GM21825 (cell line): ENCODE results near the gene METRNL.

Experiments
- ATAC-seq: cut with Tn5 transposase; IDR thresholded peaks from one replicate; pipeline ENCODE4 v1.9.1; 2021; ENCODE audit warnings: mild to moderate bottlenecking, moderate library complexity; ENCODE audit not compliant: unreplicated experiment

METRNL gene

DNA sequence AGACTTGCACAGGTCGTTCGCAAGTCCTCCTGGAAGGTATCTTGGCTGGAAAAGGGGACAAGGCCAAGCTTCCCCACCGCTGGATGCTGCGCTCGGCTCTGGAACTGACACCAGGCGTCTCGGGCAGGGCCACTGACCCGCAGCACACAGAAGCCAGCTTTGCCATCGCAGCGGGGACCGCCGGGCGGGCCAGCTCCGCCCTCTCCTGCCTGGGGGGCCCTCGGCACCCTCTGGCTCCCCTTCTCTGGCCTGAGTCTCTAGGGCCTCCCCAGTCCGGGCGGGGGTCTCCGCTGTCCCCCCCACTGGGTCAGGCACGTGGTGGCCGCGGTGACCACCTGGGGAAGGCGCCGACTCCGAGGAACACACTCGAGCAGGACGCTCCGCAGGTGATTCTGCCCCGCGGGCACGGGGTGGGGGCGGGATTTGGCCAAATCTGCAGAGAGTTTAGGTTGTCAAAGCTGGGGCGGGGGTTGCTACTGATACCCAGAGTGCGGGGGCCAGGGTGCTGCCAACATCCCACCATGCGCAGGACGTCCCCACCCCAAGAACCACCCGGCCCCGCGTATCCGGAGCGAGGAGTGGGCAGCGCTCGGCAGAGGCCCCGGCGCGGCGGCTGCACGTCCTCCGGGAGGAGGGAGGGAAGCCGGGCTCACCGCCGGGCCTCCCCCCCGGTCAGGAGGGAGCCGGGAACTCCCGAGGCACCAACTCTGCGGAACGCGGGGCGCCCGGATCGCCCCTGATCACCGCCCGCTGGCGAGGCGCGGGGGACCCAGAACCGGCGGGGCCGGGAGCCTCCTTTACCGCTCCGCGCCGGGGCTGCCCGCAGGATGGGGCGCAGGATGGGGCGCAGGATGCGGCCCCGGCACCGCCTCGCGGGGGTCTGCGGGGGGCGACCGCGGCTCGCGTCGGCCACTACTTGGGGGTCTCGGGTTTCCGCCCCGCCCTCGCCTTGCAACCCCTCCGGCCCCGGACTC lies 744 bp upstream of the METRNL start:
- no peak for ATAC-seq

DNA sequence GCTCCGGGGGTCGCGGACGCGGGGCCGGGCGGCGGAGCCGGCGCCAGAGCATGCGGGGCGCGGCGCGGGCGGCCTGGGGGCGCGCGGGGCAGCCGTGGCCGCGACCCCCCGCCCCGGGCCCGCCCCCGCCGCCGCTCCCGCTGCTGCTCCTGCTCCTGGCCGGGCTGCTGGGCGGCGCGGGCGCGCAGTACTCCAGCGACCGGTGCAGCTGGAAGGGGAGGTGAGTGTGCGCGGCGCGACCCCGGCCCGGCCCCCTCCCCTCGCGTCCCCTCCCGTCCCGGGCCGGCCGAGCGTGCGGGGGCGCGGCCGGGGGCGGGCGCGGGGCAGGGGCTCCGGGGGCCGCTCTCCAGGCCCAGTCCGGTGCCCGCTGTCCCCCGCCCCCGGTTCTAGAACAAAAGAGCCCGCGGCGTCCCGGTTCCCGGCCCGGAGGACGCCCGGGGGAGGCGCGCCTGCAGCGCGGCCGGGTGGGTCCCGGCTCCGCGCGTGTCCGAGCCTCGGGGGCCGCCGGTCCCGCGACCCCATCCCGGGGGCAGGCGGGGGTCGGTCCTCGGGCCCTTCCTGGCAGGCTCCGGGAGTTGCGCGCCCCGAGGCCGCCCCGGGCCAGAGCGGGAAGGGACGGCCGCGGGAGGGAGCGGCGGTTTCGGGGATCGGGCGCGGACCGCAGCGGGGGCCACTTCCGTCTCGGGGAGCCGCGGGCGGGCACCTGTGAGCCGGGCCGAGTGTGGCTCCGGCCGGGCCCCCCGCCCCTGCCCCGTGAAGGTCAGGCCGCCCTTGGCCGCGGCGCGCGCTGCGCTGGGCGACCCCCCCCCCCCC lies 563 bp downstream of the METRNL start:
- no peak for ATAC-seq

DNA sequence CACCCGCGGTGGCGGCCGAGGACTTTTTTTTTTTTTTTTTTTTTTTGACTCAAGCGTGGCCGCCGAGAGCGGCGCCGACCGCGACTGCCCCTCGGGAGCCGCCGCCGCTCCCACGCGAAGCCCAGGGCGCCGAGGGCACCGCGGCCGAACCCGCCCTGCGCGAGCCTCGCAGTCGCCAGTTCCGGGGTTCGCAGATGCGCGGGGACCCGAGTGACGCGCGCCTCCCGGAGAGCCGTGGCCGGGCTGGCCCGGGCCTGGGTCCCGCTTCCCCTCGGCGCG lies 1.1 kb downstream of the METRNL start:
- ATAC-seq, result no peak

DNA sequence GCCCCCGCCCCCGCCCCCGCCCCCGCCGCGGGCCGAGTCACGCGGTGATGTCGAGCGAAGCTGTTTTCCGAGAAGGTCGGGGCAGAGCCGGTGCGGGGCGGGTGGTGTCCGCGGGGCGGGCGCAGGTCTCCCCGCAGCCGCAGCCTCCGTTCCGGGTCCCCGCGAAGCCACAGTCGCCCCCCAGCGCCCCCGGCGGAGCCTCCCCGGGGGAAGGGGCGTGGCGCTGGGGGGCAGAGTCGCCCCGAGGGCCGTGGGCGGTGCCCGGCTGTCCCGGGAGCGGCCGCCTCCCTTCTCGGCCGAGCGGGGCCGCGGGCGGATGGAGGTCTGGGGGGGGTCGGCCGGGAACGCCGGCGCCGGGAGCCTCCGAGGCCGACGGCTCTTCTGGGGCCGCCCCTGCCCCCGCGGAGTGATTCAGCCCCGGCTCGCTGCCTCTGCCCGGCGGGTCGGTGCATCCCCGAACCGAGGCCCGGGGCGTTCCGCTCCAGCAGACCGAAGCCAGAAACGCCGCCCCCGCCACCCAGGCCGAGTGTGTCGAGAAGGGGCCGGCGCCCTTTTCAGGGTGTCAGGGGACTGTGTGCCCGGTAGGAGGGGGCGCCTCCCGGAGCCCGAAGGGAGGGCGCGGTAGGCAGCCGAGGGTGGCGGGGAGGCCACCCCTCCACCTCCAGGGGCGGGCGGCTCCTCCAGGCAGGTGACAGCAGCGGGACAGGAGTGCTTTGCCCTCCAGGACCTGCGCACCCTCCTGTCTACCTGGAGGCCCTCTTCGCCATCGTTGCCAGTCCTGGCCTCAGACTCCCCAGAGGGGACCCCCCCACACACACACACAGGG lies 1.7 kb downstream of the METRNL start:
- no peak for ATAC-seq

DNA sequence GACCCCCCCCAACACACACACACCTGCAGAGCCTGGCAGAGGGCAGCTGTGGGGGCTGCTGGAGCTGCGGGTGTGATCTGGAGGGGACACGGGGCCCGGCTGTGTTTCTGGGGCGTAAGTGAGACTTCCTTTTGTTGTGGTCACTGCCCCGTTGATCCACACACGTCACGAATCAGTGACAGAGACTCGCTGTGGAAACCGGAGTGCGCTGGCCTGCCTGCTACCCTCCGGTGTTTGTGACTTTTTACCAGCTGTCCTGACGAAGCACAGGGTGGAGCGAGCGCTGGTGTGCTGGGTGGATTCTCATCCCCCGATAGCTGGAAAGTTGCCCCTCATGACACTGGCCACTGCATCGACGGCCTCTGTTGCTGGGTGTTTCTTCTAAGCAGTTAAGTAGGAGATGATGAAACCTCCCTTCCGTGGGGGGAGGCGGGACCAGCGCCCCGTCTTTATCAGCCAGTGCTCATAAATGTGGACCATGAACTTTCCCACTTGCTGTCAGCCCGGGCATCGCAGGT lies 2.3 kb downstream of the METRNL start:
- ATAC-seq, result no peak

DNA sequence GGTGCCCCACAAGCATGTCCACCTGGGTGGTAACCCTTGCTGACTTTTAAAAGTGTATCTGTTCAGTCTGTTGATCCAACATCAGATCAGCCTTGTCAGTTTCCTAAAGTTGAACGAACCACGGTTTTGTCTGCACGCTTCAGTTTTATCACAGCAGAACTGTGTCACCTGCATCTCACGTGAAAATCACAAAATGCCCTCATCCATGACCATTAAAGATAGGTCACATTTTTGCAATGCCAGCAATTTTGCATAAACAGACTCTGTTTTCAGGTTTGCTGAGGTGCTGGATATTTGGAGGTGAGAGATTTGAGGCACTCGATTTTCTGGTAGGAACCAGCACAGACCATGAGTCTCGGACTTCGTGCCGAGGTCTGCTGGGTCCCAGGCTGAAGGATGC lies 3.0 kb downstream of the METRNL start:
- ATAC-seq, result no peak

DNA sequence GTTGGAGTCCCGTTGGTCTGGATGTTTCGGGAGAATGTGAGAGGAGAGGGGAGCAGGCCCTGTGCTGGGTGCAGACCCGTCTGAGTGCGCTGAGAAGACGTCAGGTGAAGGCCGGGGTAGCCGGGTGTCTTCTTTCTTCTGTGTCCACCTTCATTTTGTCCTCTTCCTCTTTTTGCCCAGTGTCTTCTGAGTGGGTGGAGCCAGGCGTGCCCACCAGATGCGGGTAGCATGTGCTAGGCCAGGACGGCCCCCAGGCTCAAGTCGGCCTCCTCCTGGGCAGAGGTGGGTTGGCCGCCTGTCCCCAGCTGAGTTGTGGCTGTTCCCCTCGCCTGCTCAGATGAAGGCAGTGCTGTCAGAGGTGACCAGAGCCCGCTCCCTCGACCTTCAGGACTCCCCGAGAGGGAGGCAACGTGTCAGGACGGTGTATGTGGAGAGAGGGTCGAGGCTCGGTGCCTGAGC lies 3.5 kb downstream of the METRNL start:
- no peak for ATAC-seq

DNA sequence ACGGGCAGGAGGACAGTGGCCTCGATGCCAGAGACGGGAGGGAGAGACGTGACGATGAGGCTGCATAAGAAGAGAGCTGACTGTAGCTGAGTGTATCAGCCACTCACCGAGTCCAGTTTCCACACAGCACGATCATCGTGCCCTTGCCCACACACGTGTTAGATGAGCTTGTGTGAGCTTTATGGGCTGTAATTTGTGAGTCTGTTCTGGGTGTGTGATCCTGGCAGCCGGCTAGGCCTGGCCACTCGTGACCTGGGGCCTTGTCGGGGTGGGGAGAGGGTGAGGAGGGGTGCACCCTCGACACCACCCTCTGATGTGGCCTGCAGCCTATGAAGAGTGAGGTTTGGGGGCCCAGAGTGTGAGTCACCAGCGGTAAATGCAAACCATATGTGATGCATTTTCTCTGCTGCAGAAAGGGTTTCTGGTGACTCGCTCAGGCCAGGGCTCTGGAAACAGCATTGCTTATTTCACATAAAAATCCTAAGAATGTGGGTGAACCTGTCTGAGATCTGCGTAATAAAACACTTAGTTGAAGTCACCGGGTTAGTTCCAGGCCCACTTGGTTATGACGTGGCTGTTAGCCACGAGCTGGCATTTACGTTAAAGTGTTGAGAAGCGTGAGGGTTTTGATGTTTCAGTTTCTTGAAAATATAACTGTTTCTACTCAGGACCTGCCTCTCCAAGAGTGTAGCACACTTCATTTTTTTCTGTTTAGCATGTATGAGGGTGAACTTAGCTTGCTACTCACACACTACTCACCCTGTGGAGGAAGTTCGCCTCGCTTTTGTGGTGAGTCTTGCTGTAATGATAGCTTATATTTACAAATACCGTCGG lies 4.2 kb downstream of the METRNL start:
- ATAC-seq, result no peak

DNA sequence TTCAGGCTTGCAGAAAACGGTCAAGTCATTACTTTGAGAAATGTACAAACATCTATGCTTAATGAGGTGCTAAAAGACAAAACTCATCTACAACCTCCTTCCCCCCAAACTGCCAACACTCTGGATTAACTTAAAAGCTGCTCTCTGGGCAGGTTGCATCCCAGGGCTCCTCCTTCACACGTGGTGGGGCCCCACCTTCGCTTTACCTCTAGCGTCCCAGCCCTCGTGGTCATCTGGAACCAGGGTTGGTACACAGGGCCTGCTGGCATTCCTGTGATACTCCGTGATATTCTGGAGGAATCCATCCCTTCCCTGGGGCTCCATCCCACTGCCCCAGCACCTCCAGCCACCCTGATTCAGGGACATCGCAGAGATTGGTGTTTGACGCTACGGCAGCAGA lies 4.8 kb downstream of the METRNL start:
- no peak for ATAC-seq

DNA sequence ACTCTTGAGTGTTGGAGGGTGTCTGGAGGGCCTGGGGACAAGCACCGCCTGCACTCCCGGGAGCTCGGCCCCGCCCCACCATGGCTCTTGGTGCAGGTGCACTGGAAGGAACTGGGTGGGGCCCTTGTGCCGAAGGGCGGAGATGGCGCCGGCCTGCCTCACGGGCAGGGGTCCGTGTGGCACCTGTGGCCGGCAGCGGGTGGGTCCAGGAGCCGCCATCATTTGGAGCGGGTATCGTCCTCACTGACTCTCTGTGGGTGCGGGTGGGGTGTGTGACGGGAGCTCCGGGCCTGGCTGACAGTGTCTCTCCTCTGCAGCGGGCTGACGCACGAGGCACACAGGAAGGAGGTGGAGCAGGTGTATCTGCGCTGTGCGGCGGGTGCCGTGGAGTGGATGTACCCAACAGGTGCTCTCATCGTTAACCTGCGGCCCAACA lies 5.2 kb downstream of the METRNL start:
- ATAC-seq, result no peak

DNA sequence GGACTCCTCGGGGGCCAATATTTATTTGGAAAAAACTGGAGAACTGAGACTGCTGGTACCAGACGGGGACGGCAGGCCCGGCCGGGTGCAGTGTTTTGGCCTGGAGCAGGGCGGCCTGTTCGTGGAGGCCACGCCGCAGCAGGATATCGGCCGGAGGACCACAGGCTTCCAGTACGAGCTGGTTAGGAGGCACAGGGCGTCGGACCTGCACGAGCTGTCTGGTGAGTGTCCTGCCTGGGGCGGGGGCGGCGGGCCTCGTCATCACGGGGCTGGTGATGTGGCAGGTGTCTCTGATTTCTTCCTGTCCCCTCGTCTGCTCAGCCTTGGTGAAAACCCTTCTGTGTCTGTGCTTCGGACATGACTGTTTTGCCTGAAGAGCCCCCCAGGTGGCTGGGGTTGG lies 5.7 kb downstream of the METRNL start:
- no peak for ATAC-seq

DNA sequence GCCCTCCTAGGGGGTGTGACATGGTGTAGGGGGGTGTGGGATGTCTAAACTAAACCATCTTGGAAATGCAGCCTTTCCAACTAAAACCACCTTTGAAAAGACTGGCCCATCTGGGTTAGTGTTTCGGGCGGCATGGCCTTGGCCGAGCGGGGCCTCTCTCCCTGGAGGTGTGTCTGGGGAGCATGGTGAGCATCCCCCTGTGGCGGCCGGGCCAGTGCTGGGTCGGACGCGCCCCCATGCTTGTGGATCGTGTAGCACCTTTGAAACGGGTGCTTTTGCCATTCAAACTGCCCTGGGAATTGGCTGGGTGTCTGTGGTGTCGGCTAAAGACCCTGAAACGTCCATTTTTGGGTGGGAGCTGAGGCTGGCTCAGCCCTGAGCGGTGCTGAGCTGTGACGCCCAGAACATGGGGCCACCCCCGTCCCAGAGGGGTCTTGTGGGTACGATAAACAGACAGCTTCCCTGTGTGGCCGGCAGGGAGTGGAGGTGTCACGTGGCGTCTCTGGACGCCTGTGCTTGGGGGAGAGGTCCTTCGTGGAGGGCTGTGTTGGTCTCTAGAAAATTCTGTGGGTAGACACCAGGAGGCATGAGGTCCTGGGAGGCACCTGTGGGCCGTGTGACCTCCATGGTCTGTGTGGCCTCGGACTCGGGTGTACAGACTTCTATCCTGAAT lies 6.3 kb downstream of the METRNL start:
- no peak for ATAC-seq

DNA sequence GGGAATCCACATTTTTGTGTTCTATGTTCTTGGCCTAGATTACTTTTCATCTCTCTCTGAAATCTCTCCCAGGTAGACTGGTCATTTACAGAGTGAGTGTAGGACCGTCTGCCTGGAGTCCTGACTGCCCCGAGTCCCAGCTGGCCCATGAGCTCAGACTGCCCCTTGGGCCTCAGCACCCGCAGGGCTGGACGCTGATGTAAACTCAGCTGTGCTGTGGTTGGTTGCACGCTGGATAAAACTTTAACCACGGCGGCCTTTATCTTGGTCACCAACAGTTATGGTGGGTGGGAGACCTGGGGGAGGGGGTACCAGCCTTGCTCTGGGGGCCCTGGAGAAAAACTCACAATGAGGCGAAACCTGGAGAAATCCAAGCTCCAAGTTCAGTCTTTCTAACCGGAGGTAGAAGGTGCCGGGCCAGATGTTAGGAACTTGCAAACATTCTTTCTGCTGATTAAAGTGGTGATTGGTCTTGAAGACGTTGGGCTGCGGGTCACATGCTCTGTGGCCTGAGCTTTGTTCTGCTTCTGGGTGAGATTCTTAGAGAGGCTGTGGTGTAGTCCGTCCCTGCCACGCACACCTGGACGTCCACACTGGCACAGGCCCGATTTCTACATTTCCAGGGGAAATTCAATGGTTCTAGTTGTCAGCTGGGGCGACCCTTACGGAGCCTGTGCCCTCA lies 6.9 kb downstream of the METRNL start:
- ATAC-seq, result no peak

DNA sequence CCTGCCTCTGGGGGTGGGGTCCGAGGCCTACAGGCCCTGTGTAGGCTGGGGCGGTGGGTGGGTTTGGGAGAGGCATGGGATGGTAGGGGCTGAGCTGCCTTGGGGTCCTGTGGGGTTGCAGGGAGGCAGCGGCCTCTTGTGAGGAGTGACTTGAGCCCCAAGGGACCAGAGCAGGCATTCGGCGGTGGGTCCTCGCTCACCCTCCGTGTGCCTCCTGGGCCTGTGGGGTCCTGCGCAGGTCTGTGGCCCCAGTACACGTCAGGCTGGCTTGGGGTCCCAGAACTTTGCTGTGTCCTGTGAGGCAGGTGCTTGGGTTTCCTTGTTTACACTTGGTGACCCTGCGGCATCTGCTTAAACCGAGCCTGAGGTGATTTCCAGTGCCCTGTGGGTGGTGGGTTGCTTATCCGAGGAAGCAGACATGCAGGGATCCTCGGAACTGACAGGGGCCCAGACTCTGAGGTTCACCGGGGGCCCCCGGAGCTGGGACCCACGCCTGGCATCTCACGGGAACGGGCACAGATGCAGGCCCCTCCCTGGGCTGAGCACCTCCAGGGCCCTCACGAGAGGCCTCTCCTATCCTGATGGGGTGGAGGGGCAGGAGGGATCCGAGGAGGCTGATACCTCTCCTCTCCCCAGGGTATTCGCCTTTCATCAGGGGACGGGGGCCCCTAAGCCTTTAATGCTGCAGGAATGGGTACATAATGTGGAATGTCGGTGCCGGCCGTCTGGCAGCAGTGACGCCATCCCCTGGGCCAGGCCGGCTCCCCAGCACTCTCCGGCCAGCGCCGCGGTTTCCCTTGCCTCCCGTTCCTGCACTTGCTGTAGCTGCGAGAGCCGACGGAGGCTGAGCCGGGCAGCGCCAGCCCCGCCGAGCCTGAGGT lies 7.7 kb downstream of the METRNL start:
- no peak for ATAC-seq

DNA sequence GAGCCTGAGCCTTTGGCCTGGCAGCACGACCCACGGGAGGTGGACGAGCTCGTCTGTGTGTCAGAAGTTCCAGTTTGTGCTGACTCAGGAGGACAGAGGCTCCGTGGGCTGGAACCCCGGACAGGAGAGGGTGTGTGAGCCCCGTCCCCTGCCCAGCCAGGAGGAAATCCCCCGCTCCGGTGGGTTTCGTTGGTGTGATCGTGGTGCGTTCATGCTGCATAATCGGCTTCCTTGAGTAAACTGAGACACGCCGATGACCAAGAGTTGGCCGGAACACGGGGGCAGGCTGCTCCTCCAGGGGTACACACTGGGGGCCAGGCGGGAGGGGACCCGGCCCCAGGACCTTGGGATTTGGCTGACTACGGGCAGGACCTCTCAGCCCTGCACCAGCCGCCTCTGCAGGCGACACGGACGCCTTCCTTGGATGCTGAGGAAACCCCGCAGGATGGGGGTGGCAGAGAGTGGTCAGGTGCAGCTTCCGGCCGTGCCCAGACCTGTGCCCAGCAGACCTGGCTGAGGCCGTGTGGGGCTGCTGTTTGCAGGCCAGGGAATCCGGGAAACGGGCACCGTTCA lies 8.5 kb downstream of the METRNL start:
- ATAC-seq, result no peak

DNA sequence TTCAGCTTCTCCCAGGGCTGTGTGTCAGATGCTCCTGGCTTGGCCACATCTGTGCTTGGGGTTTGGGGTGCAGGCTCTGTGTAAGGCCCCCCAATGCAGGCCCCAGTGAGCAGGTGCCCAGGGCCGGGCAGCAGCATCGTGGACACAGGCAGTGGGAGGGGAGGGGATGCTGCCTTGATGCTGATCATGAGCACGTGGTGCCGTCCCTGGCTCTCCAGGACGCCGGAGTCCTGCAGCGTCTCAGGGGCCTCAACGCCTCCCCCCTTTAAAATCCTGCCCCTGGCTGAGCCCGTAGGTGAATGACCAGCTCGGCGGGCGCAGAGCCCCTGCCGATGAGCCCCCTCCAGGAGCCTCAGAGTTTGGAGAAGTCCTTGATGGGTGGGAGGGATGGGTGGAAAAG lies 9.0 kb downstream of the METRNL start:
- ATAC-seq, result no peak

DNA sequence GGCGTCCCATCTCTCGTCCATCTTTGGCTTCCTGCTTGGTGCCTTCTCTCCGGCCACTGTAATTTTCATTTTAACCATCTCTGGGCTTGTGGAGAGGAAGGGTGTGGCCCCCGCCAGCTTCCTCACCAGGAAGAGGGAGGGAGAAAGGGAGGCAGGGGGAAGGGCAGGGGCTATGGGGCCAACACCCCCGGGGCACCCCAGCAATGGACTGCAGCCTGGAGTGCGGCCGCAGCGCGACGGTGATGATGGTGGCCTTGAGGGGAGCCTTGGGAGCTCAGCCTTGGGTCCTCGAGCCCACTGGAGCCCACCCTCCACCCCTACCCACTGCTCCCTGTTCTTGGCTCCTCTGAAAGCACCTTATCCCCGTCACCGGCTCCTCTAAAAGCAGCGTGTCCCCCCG lies 9.5 kb downstream of the METRNL start:
- ATAC-seq, result no peak
